ENCODE measurements around the gene P2RY6.
"Not testable (repeated sequence)": the region's sequence is repeated elsewhere in the genome, so short reads cannot be mapped to it uniquely, and the experiment has no call there.

Gene P2RY6, protein sequence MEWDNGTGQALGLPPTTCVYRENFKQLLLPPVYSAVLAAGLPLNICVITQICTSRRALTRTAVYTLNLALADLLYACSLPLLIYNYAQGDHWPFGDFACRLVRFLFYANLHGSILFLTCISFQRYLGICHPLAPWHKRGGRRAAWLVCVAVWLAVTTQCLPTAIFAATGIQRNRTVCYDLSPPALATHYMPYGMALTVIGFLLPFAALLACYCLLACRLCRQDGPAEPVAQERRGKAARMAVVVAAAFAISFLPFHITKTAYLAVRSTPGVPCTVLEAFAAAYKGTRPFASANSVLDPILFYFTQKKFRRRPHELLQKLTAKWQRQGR

DNA sequence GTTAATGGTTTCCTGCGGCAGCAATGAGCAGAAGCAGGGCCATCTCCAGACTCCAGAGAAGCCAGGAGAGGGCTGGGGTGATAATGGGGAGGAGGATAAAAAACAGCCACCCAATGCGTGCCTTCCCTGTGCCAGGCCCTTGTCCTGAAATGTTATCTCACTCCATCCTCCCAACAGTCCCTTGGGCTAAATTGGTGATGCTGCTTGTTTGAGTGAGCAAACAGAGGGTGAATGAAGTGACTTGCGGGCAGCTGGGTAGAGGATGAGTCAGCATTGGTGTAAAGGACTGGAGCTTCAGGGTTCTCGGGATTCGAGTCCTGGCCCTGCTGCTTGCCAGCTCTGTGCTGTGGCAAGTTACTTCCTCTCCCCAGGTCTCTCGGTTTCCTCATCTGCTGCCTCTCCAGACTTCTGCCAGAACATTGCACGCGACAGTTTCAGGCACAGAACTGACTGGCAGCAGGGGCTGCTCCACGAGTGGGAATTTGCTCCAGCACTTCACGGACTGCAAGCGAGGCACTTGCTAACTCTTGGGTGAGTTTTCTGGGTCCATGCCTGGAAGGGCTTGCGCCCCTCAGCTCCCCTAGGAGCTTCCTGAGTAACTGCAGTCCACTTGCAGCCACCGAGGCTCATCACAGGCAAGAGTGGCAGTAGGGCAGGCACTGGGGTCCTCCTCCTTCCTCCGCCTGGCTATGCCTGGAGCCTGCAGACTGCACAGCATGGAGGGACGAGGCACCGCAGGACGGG lies at the start of gene P2RY6:
Gene P2RY6 (plus strand): TSS at position 403 of the 744 bp plus-strand sequence. CDS start 24,181 bp downstream, outside the sequence.
- DNase-seq: peak; percentile 96

DNA sequence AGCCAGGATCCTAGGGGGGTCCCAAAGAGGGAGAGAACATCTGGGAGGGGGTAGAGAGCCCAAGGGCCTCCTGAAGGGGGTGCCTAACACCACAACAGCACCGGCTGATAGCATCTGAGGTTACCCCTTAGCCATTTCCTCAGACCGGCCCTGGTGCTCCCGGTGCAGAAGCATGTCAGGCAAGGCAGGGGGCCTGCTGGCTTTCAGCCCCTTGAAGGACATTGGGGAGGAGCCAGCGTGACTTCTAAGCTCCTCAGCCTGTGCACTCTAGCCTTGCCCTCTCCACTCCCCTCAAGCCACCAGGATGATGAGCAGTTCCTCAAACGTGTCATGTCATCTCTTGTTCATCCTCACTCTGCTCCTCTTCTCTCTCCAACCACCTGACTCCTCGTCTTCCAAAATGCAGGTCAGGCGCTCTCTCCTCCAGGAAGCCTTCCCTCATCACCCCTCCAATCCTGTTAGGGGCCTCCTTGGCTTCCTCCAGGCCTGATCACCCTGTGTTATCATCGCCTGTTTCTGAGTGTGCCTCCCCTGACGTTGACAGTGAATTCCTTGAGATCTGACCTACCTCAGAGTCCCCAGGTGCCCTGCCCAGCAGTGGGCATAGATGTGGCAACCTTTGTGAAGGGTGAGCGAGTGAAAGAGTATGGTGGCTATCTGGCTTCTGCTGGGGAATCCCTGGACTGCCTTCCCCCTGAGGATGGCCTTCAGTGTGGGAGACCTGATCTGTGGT lies 48.0 kb upstream of the P2RY6 start:
- no peak for DNase-seq

DNA sequence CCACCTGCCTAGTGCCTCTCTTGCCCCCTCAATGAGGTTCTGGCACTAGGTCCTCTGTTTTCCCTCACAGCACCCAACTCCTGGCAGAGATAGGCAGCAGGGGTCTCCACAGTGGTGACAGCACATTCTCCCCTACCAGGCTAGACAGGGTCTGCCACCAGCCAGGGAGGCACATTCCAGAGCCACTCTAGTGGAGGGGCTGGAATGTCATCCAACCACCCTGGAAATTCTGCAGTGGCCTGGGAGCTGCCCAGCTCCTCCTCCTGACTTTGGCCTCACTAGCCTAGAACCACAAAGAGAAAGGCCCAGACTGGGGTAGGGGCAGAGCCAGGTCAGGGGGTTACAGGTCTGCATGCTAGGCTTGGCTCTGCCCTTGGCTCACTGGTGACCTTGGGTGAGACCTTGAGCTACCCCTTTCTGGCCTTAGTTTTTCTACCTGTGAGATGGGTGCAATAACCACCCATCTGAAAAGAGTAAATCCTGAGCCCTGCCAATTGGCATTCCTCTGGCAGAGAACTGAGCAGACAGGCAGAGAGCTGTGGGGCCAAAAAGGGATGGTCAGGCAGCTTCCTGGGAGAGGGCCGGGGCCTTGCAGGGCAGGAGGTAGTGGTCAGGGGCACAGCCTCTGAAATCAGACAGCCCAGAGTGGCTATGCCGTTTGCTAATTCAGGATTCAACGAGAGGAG lies 47.0 kb upstream of the P2RY6 start:
- no peak for DNase-seq

DNA sequence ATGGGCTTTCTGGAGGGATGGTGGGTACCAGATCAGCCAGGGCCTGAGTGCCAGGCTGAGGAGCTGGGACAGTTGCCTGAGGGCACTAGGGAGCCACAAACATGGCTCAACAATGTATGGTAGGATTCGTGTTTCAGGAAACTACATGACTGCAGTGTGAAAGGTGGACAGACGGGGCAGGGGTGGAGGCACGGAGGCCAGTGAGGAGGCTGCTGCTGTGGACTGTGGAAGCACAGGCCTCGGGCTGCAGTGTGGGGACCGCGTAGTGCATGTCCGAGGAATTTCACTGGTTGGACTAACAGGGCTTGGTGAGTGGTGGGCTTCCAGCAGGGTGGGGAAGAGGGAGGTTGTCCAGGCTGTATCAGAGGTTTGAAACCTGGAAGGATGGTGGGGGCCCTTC lies 46.3 kb upstream of the P2RY6 start:
- DNase-seq: no peak

DNA sequence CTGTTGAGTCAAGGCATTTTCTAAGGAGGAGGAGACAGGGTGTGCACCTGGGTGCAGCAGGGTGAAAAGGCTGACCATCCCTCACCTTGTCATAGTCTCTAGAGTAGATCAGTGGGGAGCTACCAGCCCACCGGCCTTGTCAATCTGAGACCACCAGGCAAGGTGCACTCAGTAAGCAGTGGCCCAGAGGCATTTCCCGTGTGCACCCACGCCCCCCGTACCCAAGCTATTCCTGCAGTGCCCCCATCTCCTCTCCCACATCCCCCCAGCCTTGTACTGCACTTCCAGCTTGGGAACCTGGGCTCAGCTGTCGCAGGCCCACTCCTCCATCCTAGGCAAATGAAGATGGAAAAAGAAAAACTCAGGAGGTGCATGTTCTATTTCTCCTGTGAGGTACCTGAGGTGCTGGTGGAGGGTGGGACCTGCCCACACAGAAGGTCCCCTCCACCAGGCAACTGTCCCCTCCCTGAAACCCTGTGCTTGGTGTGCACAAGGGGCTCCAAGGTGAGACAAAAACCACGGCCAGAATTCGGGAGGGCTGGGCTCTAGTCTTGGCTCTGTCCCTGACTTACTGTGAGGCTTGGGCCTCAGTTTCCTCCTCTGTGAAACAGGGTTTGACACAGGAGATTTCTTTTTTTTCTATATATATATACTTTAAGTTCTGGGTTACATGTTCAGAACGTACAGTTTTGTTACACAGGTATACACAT lies 45.7 kb upstream of the P2RY6 start:
- DNase-seq: no peak

DNA sequence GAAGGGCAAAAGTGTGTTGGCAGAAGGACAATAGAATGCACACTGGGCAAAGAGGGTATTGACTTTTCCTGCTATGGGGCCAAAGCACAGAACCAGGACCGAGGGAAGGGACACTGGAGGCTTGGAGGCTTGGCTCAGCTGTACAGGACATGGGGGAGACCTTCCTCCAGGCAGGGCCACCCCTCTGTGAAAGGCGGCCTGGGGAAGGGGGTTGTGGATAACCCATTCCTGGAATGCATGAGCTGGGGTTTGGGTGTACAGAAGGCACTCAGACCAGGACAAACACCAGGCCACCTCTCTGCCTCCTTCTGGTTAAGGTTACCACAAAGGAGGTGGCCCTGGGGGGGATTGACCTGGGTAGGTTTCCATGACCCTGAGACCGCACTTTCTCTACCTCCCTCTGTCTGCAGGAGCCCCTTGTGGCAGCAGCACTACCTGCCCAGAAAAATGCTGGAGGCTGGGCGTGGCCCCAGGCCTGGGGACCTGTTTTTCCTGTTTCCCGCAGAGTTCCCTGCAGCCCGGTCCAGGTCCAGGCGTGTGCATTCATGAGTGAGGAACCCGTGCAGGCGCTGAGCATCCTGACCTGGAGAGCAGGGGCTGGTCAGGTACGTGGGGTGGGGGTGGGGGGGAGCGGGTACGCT lies 44.4 kb upstream of the P2RY6 start:
- no peak for DNase-seq

DNA sequence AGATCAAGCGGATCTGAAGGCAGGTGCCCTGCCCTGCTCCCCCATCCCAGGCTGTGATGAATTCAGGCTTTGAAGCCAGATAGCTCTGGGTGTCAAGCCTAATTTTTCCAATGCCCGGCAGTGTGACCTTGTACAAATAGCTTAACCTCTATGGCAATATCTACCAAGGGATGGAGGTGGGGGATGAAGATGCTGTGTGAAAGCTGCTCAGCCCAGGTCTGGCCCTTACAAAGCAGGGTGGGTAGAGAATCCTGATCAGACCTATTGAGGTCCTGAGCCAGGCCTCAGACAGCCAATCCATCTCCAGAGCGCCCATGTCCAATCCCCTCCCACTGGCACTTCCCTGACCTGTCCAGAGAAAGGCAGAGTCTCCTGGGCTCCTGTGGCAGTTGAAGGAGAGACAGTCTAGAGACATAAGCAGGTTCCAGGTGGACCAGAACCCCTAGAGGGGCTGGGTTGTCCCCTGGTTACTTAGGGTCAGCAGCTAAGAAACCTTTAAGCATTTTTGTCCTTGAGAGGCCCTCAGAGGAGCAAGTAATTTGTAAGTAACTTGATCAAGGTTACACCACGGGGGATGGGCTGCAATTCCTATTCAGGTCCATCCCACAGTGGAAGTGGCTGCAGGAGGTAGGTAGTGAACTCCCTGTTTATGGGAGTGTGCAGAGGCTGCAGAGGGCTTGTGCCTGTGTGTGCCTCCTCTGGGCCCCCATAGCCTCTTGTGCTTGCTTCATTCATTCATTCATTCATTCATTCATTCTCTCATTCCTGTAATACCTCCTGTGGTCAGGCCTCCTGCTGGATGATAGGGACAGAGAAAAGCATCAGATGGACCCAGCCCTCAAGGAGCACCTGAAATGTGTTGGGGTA lies 43.6 kb upstream of the P2RY6 start:
- no peak for DNase-seq

DNA sequence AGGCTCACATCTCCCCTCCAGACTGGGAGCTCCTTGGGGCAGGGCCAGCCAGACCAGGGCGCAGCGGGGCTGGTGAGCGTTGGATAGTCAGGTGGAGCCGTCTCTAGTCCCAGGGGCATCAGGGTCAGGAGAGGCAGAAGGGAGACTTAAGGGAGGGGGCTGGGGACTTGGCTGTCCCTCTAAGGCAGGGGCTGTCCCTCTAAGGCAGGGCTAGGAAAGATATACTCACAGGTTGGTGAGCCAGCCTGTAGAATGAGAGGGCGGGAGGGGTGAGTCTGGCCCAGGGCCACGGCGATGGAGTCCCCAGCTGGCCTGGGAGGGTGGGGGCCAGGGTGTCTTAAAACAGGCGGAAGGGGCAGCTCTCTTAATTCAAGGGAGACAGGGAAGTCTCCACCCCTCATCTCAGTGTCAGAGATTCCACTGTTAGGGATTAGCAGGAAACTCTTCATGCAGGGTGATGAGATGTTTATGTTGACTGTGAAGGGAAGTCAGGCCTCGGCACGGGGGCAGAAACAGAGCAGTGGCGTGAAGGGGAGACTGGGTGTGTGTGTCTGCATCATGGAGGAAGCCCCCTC lies 42.7 kb upstream of the P2RY6 start:
- DNase-seq: no peak

DNA sequence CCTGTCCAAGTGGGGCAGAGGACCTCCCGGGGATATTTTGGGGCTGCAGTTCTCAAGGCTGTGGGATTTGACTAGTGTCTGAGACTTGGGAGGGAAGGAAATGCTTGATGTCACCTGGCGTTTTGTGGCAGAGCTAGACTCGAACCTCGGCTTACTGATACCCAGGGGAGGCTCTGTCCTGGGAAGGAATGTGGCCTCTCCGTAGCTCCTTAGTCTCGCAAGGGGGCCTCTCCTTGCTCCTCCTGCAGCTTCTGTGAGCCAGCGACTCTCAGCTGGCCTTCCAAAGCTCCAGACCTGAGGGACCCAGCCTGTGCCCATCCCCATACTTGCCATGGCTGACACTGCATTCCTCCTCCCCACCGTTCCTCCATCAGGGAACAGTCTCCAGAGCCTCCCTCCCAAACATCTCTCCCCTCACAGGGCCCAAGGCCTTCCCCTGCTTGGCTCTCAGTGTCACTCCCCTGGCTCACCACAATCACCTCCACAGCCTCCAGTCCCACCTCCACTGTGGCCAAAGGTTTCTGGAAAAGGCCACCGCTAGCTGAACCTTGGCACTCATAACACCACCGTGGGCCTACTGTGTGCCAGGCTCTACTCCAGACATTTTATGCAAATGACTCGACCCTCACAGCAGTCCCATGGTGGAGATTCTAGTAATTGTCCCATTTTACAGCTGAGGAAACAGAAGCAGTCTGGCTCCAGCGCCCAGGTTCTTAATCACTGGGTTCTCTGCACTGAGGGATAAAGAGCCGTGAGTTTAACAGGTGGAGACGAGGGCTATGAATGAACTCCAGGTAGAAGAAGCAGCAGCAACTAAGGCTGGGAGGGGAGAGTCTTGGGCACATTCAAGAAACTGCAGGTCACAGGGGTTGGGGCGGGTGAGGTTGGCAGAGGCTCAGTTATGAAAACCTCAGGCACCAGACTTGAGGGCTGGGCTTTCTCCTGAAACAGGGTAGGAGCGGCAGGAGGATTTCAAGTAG lies 42.0 kb upstream of the P2RY6 start:
- no peak for DNase-seq

DNA sequence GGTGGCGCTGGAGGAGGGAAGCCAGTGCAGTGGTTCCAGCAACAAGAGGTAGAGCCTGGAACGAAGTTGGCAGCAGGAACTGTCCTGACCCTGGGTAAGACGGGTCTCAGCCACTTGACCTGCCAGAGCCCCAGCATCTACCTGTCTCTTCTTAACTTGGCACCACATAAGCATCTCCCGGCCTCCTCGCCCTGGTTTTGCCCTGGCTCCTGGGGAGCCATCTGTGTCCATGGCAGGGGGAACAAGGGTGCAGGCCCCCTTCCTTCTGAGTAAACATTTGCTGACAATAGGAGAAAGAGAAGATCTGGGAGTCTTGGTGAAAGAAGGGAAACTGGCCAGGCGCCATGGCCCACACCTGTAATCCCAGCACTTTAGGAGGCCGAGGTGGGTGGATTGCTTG lies 41.2 kb upstream of the P2RY6 start:
- DNase-seq: no peak

DNA sequence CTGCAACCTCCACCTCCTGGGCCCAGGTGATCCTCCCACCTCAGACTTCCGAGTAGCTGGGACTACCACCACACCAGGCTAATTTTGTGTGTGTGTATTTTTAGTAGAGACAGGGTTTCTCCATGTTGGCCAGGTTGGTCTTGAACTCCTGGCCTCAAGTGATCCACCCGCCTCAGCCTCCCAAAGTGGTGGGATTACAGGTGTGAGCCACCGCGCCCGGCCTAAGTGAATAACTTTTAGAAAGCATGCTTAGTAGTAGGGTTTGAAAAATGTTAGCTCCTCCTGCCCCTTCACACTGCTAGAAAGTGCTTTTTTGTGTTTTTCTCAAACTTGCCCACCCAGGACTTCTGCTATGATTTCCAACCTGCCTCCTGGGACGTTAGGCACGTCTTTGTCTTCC lies 39.7 kb upstream of the P2RY6 start:
- not testable (repeated sequence) for DNase-seq

DNA sequence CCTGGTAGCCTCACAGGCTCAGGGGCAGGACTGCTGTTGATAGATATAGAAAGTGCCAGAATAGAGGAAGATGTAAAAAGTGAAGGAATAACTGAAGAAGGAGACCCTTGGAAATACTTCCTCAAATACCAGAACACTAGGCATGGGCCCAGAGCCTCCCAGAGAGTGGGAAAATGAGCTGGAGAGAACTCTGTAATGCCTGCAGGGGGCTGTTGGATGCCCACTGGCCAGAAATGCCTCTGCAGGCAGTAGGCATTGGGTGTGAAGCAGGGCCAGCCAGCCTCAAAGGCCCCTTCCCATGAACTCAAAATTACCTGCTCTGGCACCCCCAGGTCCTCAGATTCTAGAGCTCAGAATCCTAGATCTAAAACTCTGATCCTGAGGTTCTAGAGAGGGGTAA lies 38.9 kb upstream of the P2RY6 start:
- no peak for DNase-seq

DNA sequence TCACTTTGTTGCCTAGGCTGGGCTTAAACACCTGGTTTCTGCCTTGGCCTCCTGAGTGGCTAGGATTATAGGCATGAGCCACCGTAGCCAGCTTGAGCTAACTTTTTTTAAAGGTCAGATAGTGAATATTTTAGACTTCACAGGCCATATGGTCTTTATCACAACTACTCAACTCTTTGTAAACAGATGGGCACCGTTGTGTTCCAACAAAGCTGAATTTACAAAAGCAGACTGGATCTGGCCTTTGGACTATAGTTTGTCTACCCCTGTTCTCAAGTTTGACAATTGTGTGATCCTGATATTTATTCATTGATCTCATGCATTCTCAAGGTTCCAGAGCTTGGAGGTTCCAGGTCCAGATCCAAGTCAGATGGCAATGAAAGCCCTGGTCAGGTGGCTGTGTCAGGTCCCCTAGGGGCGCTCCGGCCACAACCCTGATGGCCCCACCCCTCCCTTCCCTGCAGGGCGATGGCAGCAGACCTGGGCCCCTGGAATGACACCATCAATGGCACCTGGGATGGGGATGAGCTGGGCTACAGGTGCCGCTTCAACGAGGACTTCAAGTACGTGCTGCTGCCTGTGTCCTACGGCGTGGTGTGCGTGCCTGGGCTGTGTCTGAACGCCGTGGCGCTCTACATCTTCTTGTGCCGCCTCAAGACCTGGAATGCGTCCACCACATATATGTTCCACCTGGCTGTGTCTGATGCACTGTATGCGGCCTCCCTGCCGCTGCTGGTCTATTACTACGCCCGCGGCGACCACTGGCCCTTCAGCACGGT lies 38.3 kb upstream of the P2RY6 start:
- DNase-seq: no peak

DNA sequence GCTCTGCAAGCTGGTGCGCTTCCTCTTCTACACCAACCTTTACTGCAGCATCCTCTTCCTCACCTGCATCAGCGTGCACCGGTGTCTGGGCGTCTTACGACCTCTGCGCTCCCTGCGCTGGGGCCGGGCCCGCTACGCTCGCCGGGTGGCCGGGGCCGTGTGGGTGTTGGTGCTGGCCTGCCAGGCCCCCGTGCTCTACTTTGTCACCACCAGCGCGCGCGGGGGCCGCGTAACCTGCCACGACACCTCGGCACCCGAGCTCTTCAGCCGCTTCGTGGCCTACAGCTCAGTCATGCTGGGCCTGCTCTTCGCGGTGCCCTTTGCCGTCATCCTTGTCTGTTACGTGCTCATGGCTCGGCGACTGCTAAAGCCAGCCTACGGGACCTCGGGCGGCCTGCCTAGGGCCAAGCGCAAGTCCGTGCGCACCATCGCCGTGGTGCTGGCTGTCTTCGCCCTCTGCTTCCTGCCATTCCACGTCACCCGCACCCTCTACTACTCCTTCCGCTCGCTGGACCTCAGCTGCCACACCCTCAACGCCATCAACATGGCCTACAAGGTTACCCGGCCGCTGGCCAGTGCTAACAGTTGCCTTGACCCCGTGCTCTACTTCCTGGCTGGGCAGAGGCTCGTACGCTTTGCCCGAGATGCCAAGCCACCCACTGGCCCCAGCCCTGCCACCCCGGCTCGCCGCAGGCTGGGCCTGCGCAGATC lies 37.5 kb upstream of the P2RY6 start:
- DNase-seq: no peak

DNA sequence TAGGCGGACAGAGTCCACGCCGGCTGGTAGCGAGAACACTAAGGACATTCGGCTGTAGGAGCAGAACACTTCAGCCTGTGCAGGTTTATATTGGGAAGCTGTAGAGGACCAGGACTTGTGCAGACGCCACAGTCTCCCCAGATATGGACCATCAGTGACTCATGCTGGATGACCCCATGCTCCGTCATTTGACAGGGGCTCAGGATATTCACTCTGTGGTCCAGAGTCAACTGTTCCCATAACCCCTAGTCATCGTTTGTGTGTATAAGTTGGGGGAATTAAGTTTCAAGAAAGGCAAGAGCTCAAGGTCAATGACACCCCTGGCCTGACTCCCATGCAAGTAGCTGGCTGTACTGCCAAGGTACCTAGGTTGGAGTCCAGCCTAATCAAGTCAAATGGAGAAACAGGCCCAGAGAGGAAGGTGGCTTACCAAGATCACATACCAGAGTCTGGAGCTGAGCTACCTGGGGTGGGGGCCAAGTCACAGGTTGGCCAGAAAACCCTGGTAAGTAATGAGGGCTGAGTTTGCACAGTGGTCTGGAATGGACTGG lies 36.8 kb upstream of the P2RY6 start:
- DNase-seq: no peak

DNA sequence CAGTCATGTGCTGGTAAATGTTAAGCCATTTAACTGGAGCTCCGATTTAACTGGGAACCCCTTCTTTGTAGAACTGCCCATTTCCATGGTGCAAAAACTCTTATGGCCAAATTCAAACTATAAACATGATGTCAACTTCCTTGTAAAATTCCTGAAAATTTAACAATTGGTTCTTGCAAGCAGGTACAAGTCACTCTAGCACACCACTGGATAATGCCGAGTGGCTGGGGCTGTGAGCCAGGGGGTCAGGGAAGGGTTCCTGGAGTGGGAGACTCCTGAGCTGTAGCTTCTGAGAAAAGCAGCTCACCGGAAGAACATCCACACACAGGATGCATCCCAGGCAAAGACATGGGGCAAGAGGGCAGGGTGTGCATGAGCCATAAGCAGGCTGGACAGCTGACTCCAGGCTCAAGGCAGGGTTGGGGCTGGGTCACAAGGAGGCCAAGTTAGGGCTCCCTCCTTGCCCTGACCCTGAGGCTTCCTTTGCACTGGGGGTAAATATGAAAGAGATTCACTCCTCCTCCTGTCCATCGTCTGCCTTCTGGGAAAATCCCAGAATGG lies 35.9 kb upstream of the P2RY6 start:
- DNase-seq: no peak

DNA sequence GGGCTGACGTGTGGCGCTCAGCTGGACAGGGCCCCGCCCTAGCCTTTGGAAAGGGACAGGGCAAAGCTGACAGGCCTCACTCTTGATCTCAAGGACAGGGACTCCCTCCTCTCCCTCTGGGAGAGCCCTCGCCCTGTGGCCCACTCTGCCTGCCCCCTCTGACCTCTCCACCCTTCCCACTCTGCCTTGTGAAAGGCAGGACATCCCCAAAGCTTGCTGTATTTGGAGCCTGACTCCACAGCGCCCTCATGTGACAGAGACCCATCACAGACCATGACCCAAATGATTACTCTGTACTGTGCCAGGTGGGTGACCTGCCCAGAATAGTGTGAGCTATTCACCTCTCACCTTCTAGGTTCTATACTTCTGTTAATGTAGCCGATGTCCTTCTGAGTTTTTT lies 35.3 kb upstream of the P2RY6 start:
- DNase-seq: no peak

All from SIG-M5 (cell line).